ENCODE results near the gene FGD2.

The FGD2 gene

DNA sequence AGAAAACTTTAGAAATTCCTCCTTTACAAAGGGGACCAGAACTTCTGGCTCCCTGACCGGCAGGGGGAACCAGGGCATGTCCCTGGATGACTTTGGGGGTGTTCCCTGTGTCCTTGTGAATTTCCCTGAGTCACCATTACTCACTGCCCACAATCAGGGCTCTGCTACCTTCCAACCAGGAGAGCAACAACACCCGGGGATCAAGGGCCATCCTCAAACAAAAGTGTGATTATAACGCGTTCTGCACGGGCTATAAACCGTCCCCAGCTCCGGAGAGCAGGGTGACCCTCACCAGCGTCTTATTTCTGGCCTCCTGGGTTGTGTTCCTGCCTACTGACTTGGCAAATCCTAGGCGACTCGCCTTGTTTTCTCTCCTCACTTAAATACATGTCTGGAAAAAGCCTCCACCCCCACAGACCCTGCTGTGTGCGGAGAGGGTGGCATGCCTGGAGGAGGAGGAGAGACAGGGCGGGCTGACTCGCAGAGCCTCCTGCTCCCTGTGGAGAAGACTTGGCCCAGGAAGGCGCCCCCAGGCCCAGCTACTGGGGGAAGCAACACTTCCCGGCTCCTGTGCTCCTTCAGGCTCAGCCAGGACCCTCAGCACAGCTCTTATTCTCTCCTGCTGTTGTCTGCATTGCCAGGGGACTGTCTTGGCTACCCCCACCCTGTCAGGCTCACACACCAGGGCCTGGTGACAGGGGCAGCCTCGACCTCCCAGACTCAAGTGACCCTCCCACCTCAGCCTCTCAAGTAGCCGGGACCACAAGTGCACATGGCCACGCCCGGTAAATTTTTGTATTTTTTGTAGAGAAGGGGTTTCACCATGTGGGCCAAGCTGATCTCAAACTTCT, 54.1 kb downstream of the FGD2 start:
- peak; percentile 80 for TF ChIP-seq CTCF (IDR thresholded peaks at IDR 0.05; ENCODE audit: control insufficient read depth, insufficient read depth, low read depth, low read length, missing control alignments)
- DNase-seq (ENCODE audit: low read depth): peak; percentile 80
- peak overlapping the region; percentile 8 for H3K4me3 ChIP-seq (ENCODE audit: control insufficient read depth, low read depth, low read length)

DNA sequence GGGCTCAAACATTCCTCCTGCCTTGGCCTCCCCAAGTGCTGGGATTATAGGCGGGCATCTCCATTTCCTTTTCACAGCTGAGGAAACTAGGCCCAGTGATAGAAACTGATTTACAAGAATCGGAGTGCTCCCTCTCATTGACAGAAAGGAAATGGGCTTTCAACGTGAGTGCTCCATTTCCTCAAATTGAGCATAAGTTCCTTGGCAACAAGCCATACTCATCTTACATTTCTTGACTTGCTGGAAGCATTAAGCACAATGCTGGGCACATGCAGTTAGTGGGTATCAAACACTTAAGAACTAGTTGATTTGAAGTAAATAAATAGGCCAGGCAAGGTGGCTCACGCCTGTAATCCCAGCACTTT, 54.7 kb downstream of the FGD2 start:
- TF ChIP-seq CTCF (IDR thresholded peaks at IDR 0.05; ENCODE audit: control insufficient read depth, insufficient read depth, low read depth, low read length, missing control alignments): no peak
- no peak for DNase-seq (ENCODE audit: low read depth)
- no peak overlapping the region for H3K4me3 ChIP-seq (ENCODE audit: control insufficient read depth, low read depth, low read length)

- no peak for TF ChIP-seq CTCF (IDR thresholded peaks at IDR 0.05; ENCODE audit: control insufficient read depth, insufficient read depth, low read depth, low read length, missing control alignments)
- DNase-seq (ENCODE audit: low read depth): no peak
- H3K4me3 ChIP-seq (ENCODE audit: control insufficient read depth, low read depth, low read length): no peak overlapping the region
Measured at GRCh38 chr6:37061157-37061804, 55.8 kb downstream of the FGD2 start.

GRCh38 chr6:37062424-37062823, 57.0 kb downstream of the FGD2 start:
- no peak overlapping the region for H3K4me3 ChIP-seq (ENCODE audit: control insufficient read depth, low read depth, low read length)
- no peak for TF ChIP-seq CTCF (IDR thresholded peaks at IDR 0.05; ENCODE audit: control insufficient read depth, insufficient read depth, low read depth, low read length, missing control alignments)
- DNase-seq (ENCODE audit: low read depth): no peak

DNA sequence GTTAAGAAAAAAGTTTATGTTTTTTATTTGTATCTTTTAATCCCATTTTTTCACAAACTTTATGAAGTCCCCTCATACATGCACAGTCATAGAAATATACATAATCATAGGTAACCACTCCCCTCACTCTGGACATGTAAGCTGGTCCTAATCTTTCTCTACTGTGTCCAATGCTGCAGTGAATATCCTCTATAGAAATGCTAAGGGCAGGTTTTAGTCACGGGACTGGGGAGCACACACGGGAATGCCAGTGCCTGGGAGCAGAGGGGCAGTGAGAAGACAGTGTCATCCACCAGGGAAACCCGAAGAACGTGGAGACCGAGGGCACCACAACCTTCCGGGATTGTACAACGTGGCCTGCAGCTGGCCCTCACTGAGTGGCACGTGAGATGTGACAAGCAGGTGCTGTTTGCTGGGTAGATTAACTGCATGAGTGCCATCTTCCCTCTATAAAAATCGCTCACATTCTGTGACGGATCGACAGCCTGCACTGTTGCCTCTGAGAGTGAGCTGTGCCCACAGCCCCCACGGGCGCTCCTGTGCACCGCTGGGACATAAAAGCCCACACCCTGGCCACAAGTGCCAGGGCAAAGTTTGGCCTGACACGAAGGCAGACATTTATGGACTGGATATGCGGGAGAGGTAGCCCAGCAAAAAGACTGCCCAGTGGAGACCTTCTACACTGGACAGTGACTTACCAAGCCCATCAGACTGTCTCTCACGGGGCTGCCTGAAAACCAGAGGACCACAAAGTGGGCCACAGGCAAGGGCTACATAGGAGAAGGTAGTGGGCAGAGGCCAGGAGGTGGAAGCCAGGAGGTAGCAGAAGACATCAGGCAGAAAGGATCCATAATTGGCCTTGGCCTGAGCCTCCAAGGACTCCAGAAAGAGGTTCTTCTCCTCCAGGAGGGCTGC, 63.2 kb downstream of the FGD2 start:
- TF ChIP-seq CTCF (IDR thresholded peaks at IDR 0.05; ENCODE audit: control insufficient read depth, insufficient read depth, low read depth, low read length, missing control alignments): no peak
- DNase-seq (ENCODE audit: low read depth): no peak

DNA sequence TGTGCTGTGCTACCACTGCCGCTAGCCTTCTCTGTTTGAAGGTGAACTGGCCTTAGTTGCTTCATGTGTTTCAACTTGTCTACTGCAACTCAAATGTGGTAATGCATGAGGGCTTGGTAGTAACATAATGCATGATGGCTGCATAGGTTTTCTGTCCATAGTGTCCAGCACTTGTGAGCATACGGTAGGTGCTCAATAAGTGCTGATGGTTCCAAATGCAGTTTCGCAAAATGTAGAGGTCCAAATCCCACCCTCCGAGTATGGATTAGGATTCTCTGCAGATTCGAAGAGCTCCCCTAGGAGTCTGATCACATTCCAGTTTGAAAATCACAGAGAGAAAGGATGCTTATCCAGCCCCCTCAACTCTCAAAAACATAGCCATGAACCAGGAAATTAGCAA, 64.2 kb downstream of the FGD2 start:
- DNase-seq (ENCODE audit: low read depth): no peak
- no peak for TF ChIP-seq CTCF (IDR thresholded peaks at IDR 0.05; ENCODE audit: control insufficient read depth, insufficient read depth, low read depth, low read length, missing control alignments)
- H3K4me3 ChIP-seq (ENCODE audit: control insufficient read depth, low read depth, low read length): no peak overlapping the region

More for the DNA sequence above, 63.2 kb downstream of the FGD2 start:
- no peak overlapping the region for H3K4me3 ChIP-seq (ENCODE audit: control insufficient read depth, low read depth, low read length)

Data from AG09309 (cell line).